Kidney (tissue), 14 donors: ENCODE results near the gene CASP14. TPM values are rescaled to one million over a fixed set of nuclear protein-coding genes. Genes with fewer than 3 reads are reported as not detected.
"Not testable (repeated sequence)": the region's sequence is repeated elsewhere in the genome, so short reads cannot be mapped to it uniquely, and the experiment has no call there.

Experiments
- DNase-seq, 5 donors: peaks; one replicate each; pipeline ENCODE4 v3.0.0-alpha.2; 2013 to 2020
- FAIRE-seq: peaks from 2 replicates; lab custom pipeline; 2012; peaks lifted over from hg19 to GRCh38; lab: Jason Lieb, UNC
- H3K27ac ChIP-seq, 2 donors: one replicate each; pipeline ENCODE4 v1.7.0; 2013; ENCODE audit warnings: low read depth in 2 of 2, low read length in 2 of 2, inconsistent platforms in 1 of 2
- H3K27me3 ChIP-seq: one replicate; pipeline ENCODE4 v1.7.1; 2013; ENCODE audit warnings: low read length, inconsistent platforms; ENCODE audit not compliant: control insufficient read depth, insufficient read depth
- H3K36me3 ChIP-seq, 3 donors: one replicate each; pipeline versions ENCODE4 v1.7.0 to v1.7.1; 2013; ENCODE audit warnings: low read length in 3 of 3, control low read depth in 1 of 3, inconsistent platforms in 1 of 3; ENCODE audit not compliant: insufficient read depth in 3 of 3, control insufficient read depth in 2 of 3
- H3K4me1 ChIP-seq, 3 donors: one replicate each; pipeline versions ENCODE4 v1.7.0 to v1.7.1; 2013; ENCODE audit warnings: low read length in 3 of 3, inconsistent platforms in 1 of 3, low read depth in 1 of 3; ENCODE audit not compliant: control insufficient read depth in 2 of 3, insufficient read depth in 2 of 3
- H3K4me3 ChIP-seq, 3 donors: one replicate each; pipeline versions ENCODE4 v1.7.0 to v1.8.1; 2013; ENCODE audit warnings: low read length in 3 of 3, control low read depth in 1 of 3, inconsistent platforms in 1 of 3
- H3K9ac ChIP-seq, 3 donors: one replicate each; pipeline versions ENCODE4 v1.7.0 to v1.7.1; 2013; ENCODE audit warnings: low read length in 3 of 3, control low read depth in 1 of 3, inconsistent platforms in 1 of 3
- H3K9me3 ChIP-seq, 3 donors: one replicate each; pipeline versions ENCODE4 v1.7.0 to v1.7.1; 2013; ENCODE audit warnings: low read length in 3 of 3, control low read depth in 1 of 3, inconsistent platforms in 1 of 3; ENCODE audit not compliant: control insufficient read depth in 2 of 3, insufficient read depth in 1 of 3
- CTCF ChIP-seq: IDR thresholded peaks from 3 replicates; pipeline ENCODE4 v1.5.1; 2012; ENCODE audit warnings: mild to moderate bottlenecking, moderate library complexity, borderline replicate concordance; ENCODE audit not compliant: insufficient read depth; ENCODE audit errors: extremely low read depth
- intact Hi-C: fragments of 100-400 bp; cut with DNase I; formaldehyde crosslinking; loops from one replicate; pipeline ENCODE4 v1.11.1; 2022
- polyA plus RNA-seq: library from polyadenylated mRNA; stranded (reverse); fragments of 350-450 nt; fragmentation: Illumina TruSeq; extraction: RNeasy Lipid Tissue Mini Kit (QIAGEN cat#74804); gene quantifications from one replicate; pipeline ENCODE4 v1.2.3, GENCODE V29; 2014; ENCODE audit warnings: low read depth, low replicate concordance; ENCODE audit not compliant: insufficient read depth
- total RNA-seq: library from RNA; stranded (reverse); fragmentation: NEBNext Ultra II Directional; extraction: Animal tissue kit (Norgen Biotek cat#: 25700); gene quantifications from one replicate; pipeline ENCODE4 v1.2.1, GENCODE V29; 2021
- donor health status: control.
- donor health status: control.
- donor health status: control.
- donor health status: control.
- donor health status: control.
- donor health status: DM: yes; HTN: yes; CAD: no.
- donor health status: Normal renal cell carcinoma (clear cell type).

The CASP14 gene
- total and polyA plus RNA-seq, 2 donors from 2014 or later: 0.16 TPM; not detected in 1

- intact Hi-C loops: no loop called here
- TF ChIP-seq CTCF: no peak
- Histone ChIP-seq H3K27me3 (peaks cover 8% of the 10 kb centered on the region), H3K4me1 (no peaks in the 10 kb centered on the region), H3K9me3 (no peaks in the 10 kb centered on the region), H3K9ac (no peak overlapping the region), H3K27ac (no peak overlapping the region), H3K36me3 (no peaks in the 10 kb centered on the region), H3K4me3 (no peak overlapping the region)
- FAIRE-seq: no peak
- peak in 2 of 5 donors; percentile 10 to 16 for DNase-seq
Measured at GRCh38 chr19:15014579-15014978, 34.7 kb upstream of the CASP14 start.

- Histone ChIP-seq H3K9ac (no peak overlapping the region), H3K9me3 (no peaks in the 10 kb centered on the region), H3K4me1 (no peaks in the 10 kb centered on the region), H3K27me3 (peaks cover 4% of the 10 kb centered on the region), H3K27ac (no peak overlapping the region), H3K36me3 (no peaks in the 10 kb centered on the region), H3K4me3 (no peak overlapping the region)
- intact Hi-C loops: no loop called here
- FAIRE-seq (no peak), DNase-seq (peak; percentile 36 to 61 (median 49))
- TF ChIP-seq CTCF: no peak
Measured at GRCh38 chr19:15015946-15016542, 33.2 kb upstream of the CASP14 start.

- H3K27me3 ChIP-seq, H3K9me3 ChIP-seq, H3K9ac ChIP-seq, H3K27ac ChIP-seq, H3K4me1 ChIP-seq, intact Hi-C loops, H3K4me3 ChIP-seq, H3K36me3 ChIP-seq, DNase-seq, FAIRE-seq: not testable (repeated sequence)
Measured at GRCh38 chr19:15018836-15019235, 30.4 kb upstream of the CASP14 start.

- intact Hi-C loops: no loop called here
Measured at GRCh38 chr19:15021286-15022007, 27.8 kb upstream of the CASP14 start.

More at GRCh38 chr19:15021286-15022007, 27.8 kb upstream of the CASP14 start:
- peak in 1 of 5 donors; percentile 61 for DNase-seq
- H3K9me3 ChIP-seq: no peaks in the 10 kb centered on the region
- no peak overlapping the region for H3K9ac ChIP-seq
- no peak for TF ChIP-seq CTCF
- H3K27ac ChIP-seq: no peak overlapping the region
- no peaks in the 10 kb centered on the region for H3K27me3 ChIP-seq
- H3K4me3 ChIP-seq: no peak overlapping the region
- H3K4me1 ChIP-seq: no peaks in the 10 kb centered on the region
- no peaks in the 10 kb centered on the region for H3K36me3 ChIP-seq
- no peak for FAIRE-seq
